NCI-H187 treated with DMSO at 0.1 percent for 48 hours (cell line): ENCODE measurements around the gene STT3A.

Experiments
- DNase-seq: peaks from one replicate; lab custom pipeline; 2025; lab: John Stamatoyannopoulos, UW

STT3A gene

GRCh38 chr11:125663910-125664309, 71.3 kb downstream of the STT3A start:
- DNase-seq = no peak

GRCh38 chr11:125667151-125667550, 74.5 kb downstream of the STT3A start:
- no peak for DNase-seq

- DNase-seq = no peak
These were observed 77.5 kb downstream of the STT3A start for GRCh38 chr11:125670172-125670571.

- no peak for DNase-seq
These were observed 78.9 kb downstream of the STT3A start for GRCh38 chr11:125671561-125671960.
